ENCODE data around the gene PARP14.
"Not testable (repeated sequence)": the region's sequence is repeated elsewhere in the genome, so short reads cannot be mapped to it uniquely, and the experiment has no call there.

PARP14 gene

GRCh38 chr3:122677216-122677615, 3.4 kb upstream of the PARP14 start:
- intact Hi-C loops (cut with DNase I), result loop anchor here (5.0 kb wide), 1 partner anchor 285 kb away; no protein-coding TSS in a partner anchor
- DNase-seq, result no peak

- intact Hi-C loops (cut with DNase I), result loop anchor here (5.0 kb wide), 1 partner anchor 286 kb away; no protein-coding TSS in a partner anchor
- DNase-seq, result peak in 1 of 42 donors; percentile 19
Measured at GRCh38 chr3:122678506-122678905, 2.1 kb upstream of the PARP14 start.

GRCh38 chr3:122679085-122679881, 1.4 kb upstream of the PARP14 start:
- DNase-seq, result peak; percentile 66 to 92 (median 79)
- intact Hi-C loops (cut with DNase I), result loop anchor here (5.0 kb wide), 1 partner anchor 287 kb away; no protein-coding TSS in a partner anchor

GRCh38 chr3:122679882-122680474, 661 bp upstream of the PARP14 start:
- peak in 2 of 42 donors; percentile 9 to 15 for DNase-seq
- intact Hi-C loops (cut with DNase I), result loop anchor here (1.0 to 5.0 kb wide), 2 partner anchors 116 to 288 kb away; partner anchors contain the start of genes DTX3L and PARP9

GRCh38 chr3:122681284-122681973, 790 bp downstream of the PARP14 start:
- intact Hi-C loops (cut with DNase I), result no loop called here
- no peak for DNase-seq

- intact Hi-C loops (cut with DNase I), result no loop called here
- DNase-seq, result no peak
Measured at GRCh38 chr3:122681974-122682409, 1.4 kb downstream of the PARP14 start.

- not testable (repeated sequence) for DNase-seq
Measured at GRCh38 chr3:122682778-122683411, 2.3 kb downstream of the PARP14 start.

GRCh38 chr3:122687298-122687697, 6.7 kb downstream of the PARP14 start:
- intact Hi-C loops (cut with DNase I), result no loop called here

More at GRCh38 chr3:122682778-122683411, 2.3 kb downstream of the PARP14 start:
- intact Hi-C loops (cut with DNase I), result not testable (repeated sequence)

GRCh38 chr3:122688996-122689395, 8.4 kb downstream of the PARP14 start:
- intact Hi-C loops (cut with DNase I), result no loop called here
- DNase-seq, result no peak

More at GRCh38 chr3:122687298-122687697, 6.7 kb downstream of the PARP14 start:
- DNase-seq, result no peak

GRCh38 chr3:122689587-122689986, 8.9 kb downstream of the PARP14 start:
- intact Hi-C loops (cut with DNase I), result no loop called here
- DNase-seq, result no peak

GRCh38 chr3:122690096-122690495, 9.5 kb downstream of the PARP14 start:
- no peak for DNase-seq
- intact Hi-C loops (cut with DNase I), result no loop called here

GRCh38 chr3:122691195-122691594, 10.6 kb downstream of the PARP14 start:
- DNase-seq, result no peak
- intact Hi-C loops (cut with DNase I), result no loop called here

GRCh38 chr3:122692674-122693073, 12.0 kb downstream of the PARP14 start:
- DNase-seq, result no peak
- intact Hi-C loops (cut with DNase I), result no loop called here

GRCh38 chr3:122694966-122695365, 14.3 kb downstream of the PARP14 start:
- intact Hi-C loops (cut with DNase I), result no loop called here
- no peak for DNase-seq

- DNase-seq, result no peak
- intact Hi-C loops (cut with DNase I), result no loop called here
Measured at GRCh38 chr3:122695927-122696561, 15.4 kb downstream of the PARP14 start.

- DNase-seq, result no peak
- intact Hi-C loops (cut with DNase I), result no loop called here
Measured at GRCh38 chr3:122697952-122698620, 17.4 kb downstream of the PARP14 start.

- DNase-seq, result no peak
- intact Hi-C loops (cut with DNase I), result no loop called here
Measured at GRCh38 chr3:122700193-122700592, 19.6 kb downstream of the PARP14 start.

GRCh38 chr3:122705379-122705778, 24.7 kb downstream of the PARP14 start:
- intact Hi-C loops (cut with DNase I), result no loop called here
- DNase-seq, result no peak
